CD14-positive monocyte (primary cell): ENCODE data around the gene SRSF3. TPM values are rescaled to one million over a fixed set of nuclear protein-coding genes. Genes with fewer than 3 reads are reported as not detected.
A peak's percentile ranks its signal among the peaks of the same experiment; 100 is the strongest.

Experiments
- DNase-seq, 3 donors: peaks; one replicate each; pipeline ENCODE4 v3.0.0-alpha.2; 2011 to 2022
- H2AFZ ChIP-seq: 2 replicates; pipeline ENCODE4 v1.6.0; 2012; ENCODE audit warnings: mild to moderate bottlenecking, low read depth, low read length, inconsistent platforms; ENCODE audit not compliant: insufficient read depth, poor library complexity, severe bottlenecking
- H3K27ac ChIP-seq, 2 donors: 1 replicate in 1 of 2; 2 replicates in 1 of 2; pipeline ENCODE4 v1.5.1; 2012 to 2013; ENCODE audit warnings: low read length in 2 of 2, control low read depth in 1 of 2, inconsistent platforms in 1 of 2, low read depth in 1 of 2, mild to moderate bottlenecking in 1 of 2
- H3K27me3 ChIP-seq, 2 donors: one replicate each; pipeline versions ENCODE4 v1.6.0 to v1.6.1; 2011 to 2013; ENCODE audit warnings: low read length in 2 of 2; ENCODE audit not compliant: control insufficient read depth in 2 of 2, insufficient read depth in 2 of 2
- H3K36me3 ChIP-seq, 2 donors: replicated peaks in 1 of 2; 1 replicate in 1 of 2; 2 replicates in 1 of 2; pipeline versions ENCODE4 v1.5.1 to v1.6.1; 2012 to 2013; ENCODE audit warnings: low read length in 2 of 2, control low read depth in 1 of 2, inconsistent platforms in 1 of 2, mild to moderate bottlenecking in 1 of 2; ENCODE audit not compliant: insufficient read depth in 2 of 2, control insufficient read depth in 1 of 2
- H3K4me1 ChIP-seq, 2 donors: 1 replicate in 1 of 2; 2 replicates in 1 of 2; pipeline versions ENCODE4 v1.5.1 to v1.6.1; 2012 to 2013; ENCODE audit warnings: low read length in 2 of 2, control low read depth in 1 of 2, inconsistent platforms in 1 of 2, mild to moderate bottlenecking in 1 of 2, moderate library complexity in 1 of 2; ENCODE audit not compliant: insufficient read depth in 2 of 2, control insufficient read depth in 1 of 2
- H3K4me2 ChIP-seq: replicated peaks from 2 replicates; pipeline ENCODE3; 2012; ENCODE audit warnings: low read length, moderate library complexity, mild to moderate bottlenecking; ENCODE audit not compliant: poor library complexity, severe bottlenecking; ENCODE audit errors: extremely low read depth
- H3K4me3 ChIP-seq, 3 experiments: fragments of 200-600 bp in 1 of 3; sonication (generic) in 1 of 3; replicated peaks in 1 of 3; 1 replicate in 2 of 3; 2 replicates in 1 of 3; pipeline ENCODE4 v1.5.1; 2011 to 2013; ENCODE audit warnings: low read length in 3 of 3, mild to moderate bottlenecking in 3 of 3, control low read depth in 2 of 3, low read depth in 2 of 3, inconsistent platforms in 1 of 3, moderate library complexity in 1 of 3
- H3K79me2 ChIP-seq: 2 replicates; pipeline ENCODE4 v1.6.0; 2012; ENCODE audit warnings: mild to moderate bottlenecking, control low read depth, inconsistent platforms, low read length, moderate library complexity; ENCODE audit not compliant: insufficient read depth
- H3K9ac ChIP-seq: 2 replicates; pipeline ENCODE4 v1.6.0; 2017; ENCODE audit warnings: low read length, mild to moderate bottlenecking; ENCODE audit not compliant: insufficient read depth, poor library complexity, severe bottlenecking
- H3K9me3 ChIP-seq, 2 donors: replicated peaks in 1 of 2; 1 replicate in 1 of 2; 2 replicates in 1 of 2; pipeline versions ENCODE4 v1.5.1 to v1.6.1; 2012 to 2013; ENCODE audit warnings: low read length in 2 of 2, control low read depth in 1 of 2; ENCODE audit not compliant: control insufficient read depth in 1 of 2, insufficient read depth in 1 of 2
- H4K20me1 ChIP-seq: 2 replicates; pipeline ENCODE4 v1.6.0; 2012; ENCODE audit warnings: mild to moderate bottlenecking, low read length, control low read depth, moderate library complexity; ENCODE audit not compliant: insufficient read depth
- H3K27ac Mint-ChIP-seq, 7 donors: one replicate each; pipeline ENCODE4 v1.8.0; 2020; ENCODE audit warnings: mild to moderate bottlenecking in 7 of 7, mixed read lengths in 7 of 7, moderate library complexity in 6 of 7, inconsistent platforms in 2 of 7
- H3K27me3 Mint-ChIP-seq, 3 donors: one replicate each; pipeline ENCODE4 v1.8.0; 2021 to 2022; ENCODE audit warnings: low read depth in 3 of 3, mild to moderate bottlenecking in 3 of 3, mixed read lengths in 3 of 3, moderate library complexity in 3 of 3, inconsistent platforms in 1 of 3
- H3K36me3 Mint-ChIP-seq, 2 donors: one replicate each; pipeline ENCODE4 v1.8.0; 2020; ENCODE audit warnings: mixed read lengths in 2 of 2, inconsistent platforms in 1 of 2, mild to moderate bottlenecking in 1 of 2
- H3K4me1 Mint-ChIP-seq: one replicate; pipeline ENCODE4 v1.8.0; 2020; ENCODE audit warnings: mild to moderate bottlenecking, mixed read lengths
- H3K4me3 Mint-ChIP-seq, 2 donors: one replicate each; pipeline ENCODE4 v1.8.0; 2020; ENCODE audit warnings: mild to moderate bottlenecking in 2 of 2, mixed read lengths in 2 of 2, moderate library complexity in 1 of 2
- H3K9me3 Mint-ChIP-seq, 7 donors: one replicate each; pipeline ENCODE4 v1.8.0; 2020 to 2022; ENCODE audit warnings: mixed read lengths in 7 of 7, mild to moderate bottlenecking in 6 of 7, moderate library complexity in 6 of 7, inconsistent platforms in 2 of 7
- CTCF ChIP-seq: fragments of 200-600 bp; IDR thresholded peaks from one replicate; pipeline ENCODE4 v1.8.0; 2022; ENCODE audit warnings: antibody characterized with exemption, mild to moderate bottlenecking
- WGBS: methylation state at CpG from one replicate; pipeline ENCODE4 v1.1.5; 2013; ENCODE audit warnings: missing lambda C conversion rate; ENCODE audit not compliant: insufficient coverage; 5-methylcytosine and 5-hydroxymethylcytosine counted together
- intact Hi-C, 2 donors: fragments of 100-400 bp; cut with micrococcal nuclease; formaldehyde crosslinking; loops; one replicate each; pipeline versions ENCODE4 v1.15.0 to v1.15.1; 2023
- polyA plus RNA-seq, 3 donors: library from polyadenylated mRNA; depleted of rRNA in 1 of 3; unstranded in 2 of 3; stranded (reverse) in 1 of 3; fragments of 300-500 nt in 2 of 3; fragments of >200 nt in 1 of 3; fragmentation: Illumina TruSeq in 2 of 3; gene quantifications; 1 replicate in 2 of 3; 2 replicates in 1 of 3; pipeline ENCODE4 v1.2.3, GENCODE V29; 2012 to 2021

Gene SRSF3
- polyA plus RNA-seq, 3 donors = 293 to 341 (median 297) TPM

GRCh38 chr6:36590237-36590636, 3.9 kb upstream of the SRSF3 start:
- DNase-seq = no peak
- H2AFZ ChIP-seq = no peak overlapping the region
- H3K9me3 ChIP-seq = no peaks in the 10 kb centered on the region
- H3K4me1 ChIP-seq = peaks cover 11 to 17% of the 10 kb centered on the region in 2 donors
- H3K9ac ChIP-seq = no peak overlapping the region
- Mint-ChIP-seq H3K4me3 (no peak overlapping the region), H3K36me3 (peaks cover 0 to 4% of the 10 kb centered on the region in 2 donors), H3K4me1 (peaks cover 12% of the 10 kb centered on the region), H3K9me3 (no peaks in the 10 kb centered on the region), H3K27ac (no peak overlapping the region), H3K27me3 (peaks cover 0 to 7% (median 0%) of the 10 kb centered on the region in 3 donors)
- H3K79me2 ChIP-seq = peaks cover 22% of the 10 kb centered on the region
- H4K20me1 ChIP-seq = peaks cover 8% of the 10 kb centered on the region
- no peak for TF ChIP-seq CTCF
- no peaks in the 10 kb centered on the region for H3K36me3 ChIP-seq
- no peak overlapping the region for H3K27ac ChIP-seq
- no CpG with 5 or more reads among the region's 1 CpG for WGBS
- intact Hi-C loops = loop anchor here (5.0 to 10.0 kb wide), 2 partner anchors 43 to 145 kb away; partner anchors contain the start of genes KCTD20 (in 1 of the 2), PXT1 (in 1 of the 2) and STK38 (in 1 of the 2)
- no peak overlapping the region for H3K4me3 ChIP-seq
- no peaks in the 10 kb centered on the region for H3K27me3 ChIP-seq
- H3K4me2 ChIP-seq = no peak overlapping the region

- Histone ChIP-seq H3K27ac (no peak overlapping the region), H3K9ac (no peak overlapping the region), H3K4me2 (no peak overlapping the region), H3K9me3 (no peaks in the 10 kb centered on the region), H3K4me1 (peaks cover 24 to 30% of the 10 kb centered on the region in 2 donors), H3K27me3 (no peaks in the 10 kb centered on the region), H4K20me1 (peaks cover 28% of the 10 kb centered on the region), H3K36me3 (peaks cover 7% of the 10 kb centered on the region in 2 donors), H3K4me3 (no peak overlapping the region), H2AFZ (no peak overlapping the region), H3K79me2 (peaks cover 42% of the 10 kb centered on the region)
- TF ChIP-seq CTCF = no peak
- peak overlapping the region in 5 of 7 donors; percentile 49 to 100 (median 87) for H3K27ac Mint-ChIP-seq
- H3K9me3 Mint-ChIP-seq = no peaks in the 10 kb centered on the region
- intact Hi-C loops = loop anchor here (5.0 to 10.0 kb wide), 2 partner anchors 45 to 147 kb away; partner anchors contain the start of genes KCTD20 (in 1 of the 2), PXT1 (in 1 of the 2) and STK38 (in 1 of the 2)
- H3K36me3 Mint-ChIP-seq = peaks cover 7 to 13% of the 10 kb centered on the region in 2 donors
- 17% methylated on average over 1 of the region's 12 CpGs for WGBS
- peak overlapping the region in 1 of 2 donors; percentile 27 for H3K4me3 Mint-ChIP-seq
- DNase-seq = no peak
- H3K27me3 Mint-ChIP-seq = peaks cover 0 to 7% (median 0%) of the 10 kb centered on the region in 3 donors
- H3K4me1 Mint-ChIP-seq = peaks cover 20% of the 10 kb centered on the region
Observed at GRCh38 chr6:36592221-36592655, 1.9 kb upstream of the SRSF3 start.
